Measurements from ENCODE around the gene SEPTIN5.

SEPTIN5 gene

DNA sequence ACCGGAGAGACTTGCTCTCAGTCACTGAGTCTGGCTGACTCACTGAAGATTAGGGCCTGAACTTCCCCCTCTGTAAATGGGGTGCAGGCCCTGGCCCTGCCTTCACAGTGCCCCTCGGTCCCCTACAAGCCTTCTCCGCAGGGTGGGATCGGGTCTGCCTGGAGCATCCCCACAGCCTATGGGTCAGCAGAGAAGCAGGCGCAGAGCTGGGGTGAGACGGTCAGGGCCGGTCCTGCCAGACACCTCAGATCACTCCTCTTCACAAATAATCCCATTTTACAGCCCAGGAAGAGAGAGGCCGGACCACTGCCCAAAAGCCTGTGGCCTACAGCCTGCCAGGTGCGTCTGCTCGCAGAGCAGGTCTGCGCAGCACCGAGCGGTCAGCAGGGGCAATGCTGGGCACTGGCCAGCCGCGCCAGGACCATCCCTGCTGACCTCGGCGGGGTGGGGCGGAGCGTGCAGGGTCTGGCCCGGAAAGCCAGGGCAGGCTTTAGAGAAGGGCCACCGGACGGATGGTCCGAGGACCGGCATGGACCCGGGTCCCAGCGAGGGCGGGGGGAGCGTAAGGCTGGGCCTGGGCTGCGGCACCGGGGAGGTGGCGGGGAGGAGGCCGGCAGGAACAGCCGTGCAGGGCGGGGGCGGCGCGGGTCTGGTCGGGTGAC is 522 bp upstream of the SEPTIN5 start:
- TF ChIP-seq SIN3A (IDR thresholded peaks at IDR 0.05; ENCODE audit: borderline replicate concordance, insufficient read depth, low read length) = no peak
- peak; percentile 6 for TF ChIP-seq FOXP2 (optimal IDR thresholded peaks at IDR 0.05; ENCODE audit: borderline replicate concordance, extremely low read depth, extremely low read length, insufficient read depth)
- no peak for TF ChIP-seq POLR2AphosphoS5 (IDR thresholded peaks at IDR 0.05; ENCODE audit: low read depth, low read length)

DNA sequence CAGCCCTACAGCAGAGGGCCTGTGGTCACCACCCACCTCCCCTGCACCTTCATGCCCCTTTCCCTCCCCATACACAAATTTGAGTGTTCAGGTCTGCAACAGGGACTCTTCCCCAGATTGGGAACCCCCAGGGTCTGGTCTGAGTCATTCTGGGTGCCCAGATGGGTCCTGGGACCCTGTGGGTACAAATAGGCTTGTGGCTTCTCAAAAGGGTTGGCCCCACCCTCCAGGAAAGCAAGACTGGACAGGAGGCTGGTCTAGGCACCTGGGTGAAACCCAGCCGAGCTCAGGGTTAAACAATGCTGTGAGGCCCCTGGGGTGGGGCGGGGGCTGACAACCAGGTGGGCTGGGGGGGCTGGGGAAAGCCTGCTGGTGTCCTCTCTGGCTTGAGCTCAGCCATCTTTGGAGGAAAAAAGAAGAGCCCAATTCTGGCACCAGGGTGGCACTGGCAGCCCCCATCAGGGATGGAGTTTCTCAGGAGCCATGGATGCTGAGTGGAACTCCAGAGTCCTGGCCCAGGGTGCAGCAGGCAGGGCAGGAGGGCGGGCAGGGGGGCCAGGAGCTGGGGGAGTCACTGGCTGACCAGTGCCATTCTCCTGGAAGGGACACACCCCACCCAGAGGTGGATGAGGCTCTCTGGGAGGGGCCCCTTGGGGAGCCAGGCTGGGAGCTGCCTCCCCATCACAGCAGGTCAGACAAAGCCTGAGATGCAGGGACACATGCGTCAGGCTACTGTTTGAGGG is 1.1 kb downstream of the SEPTIN5 start:
- TF ChIP-seq POLR2AphosphoS5 (IDR thresholded peaks at IDR 0.05; ENCODE audit: low read depth, low read length) (no peak), FOXP2 (optimal IDR thresholded peaks at IDR 0.05; ENCODE audit: borderline replicate concordance, extremely low read depth, extremely low read length, insufficient read depth) (no peak), TAF1 (IDR thresholded peaks at IDR 0.05; ENCODE audit: borderline replicate concordance, insufficient read depth, low read length) (no peak), SIN3A (IDR thresholded peaks at IDR 0.05; ENCODE audit: borderline replicate concordance, insufficient read depth, low read length) (no peak)
- TF ChIP-seq, protein P1, sequence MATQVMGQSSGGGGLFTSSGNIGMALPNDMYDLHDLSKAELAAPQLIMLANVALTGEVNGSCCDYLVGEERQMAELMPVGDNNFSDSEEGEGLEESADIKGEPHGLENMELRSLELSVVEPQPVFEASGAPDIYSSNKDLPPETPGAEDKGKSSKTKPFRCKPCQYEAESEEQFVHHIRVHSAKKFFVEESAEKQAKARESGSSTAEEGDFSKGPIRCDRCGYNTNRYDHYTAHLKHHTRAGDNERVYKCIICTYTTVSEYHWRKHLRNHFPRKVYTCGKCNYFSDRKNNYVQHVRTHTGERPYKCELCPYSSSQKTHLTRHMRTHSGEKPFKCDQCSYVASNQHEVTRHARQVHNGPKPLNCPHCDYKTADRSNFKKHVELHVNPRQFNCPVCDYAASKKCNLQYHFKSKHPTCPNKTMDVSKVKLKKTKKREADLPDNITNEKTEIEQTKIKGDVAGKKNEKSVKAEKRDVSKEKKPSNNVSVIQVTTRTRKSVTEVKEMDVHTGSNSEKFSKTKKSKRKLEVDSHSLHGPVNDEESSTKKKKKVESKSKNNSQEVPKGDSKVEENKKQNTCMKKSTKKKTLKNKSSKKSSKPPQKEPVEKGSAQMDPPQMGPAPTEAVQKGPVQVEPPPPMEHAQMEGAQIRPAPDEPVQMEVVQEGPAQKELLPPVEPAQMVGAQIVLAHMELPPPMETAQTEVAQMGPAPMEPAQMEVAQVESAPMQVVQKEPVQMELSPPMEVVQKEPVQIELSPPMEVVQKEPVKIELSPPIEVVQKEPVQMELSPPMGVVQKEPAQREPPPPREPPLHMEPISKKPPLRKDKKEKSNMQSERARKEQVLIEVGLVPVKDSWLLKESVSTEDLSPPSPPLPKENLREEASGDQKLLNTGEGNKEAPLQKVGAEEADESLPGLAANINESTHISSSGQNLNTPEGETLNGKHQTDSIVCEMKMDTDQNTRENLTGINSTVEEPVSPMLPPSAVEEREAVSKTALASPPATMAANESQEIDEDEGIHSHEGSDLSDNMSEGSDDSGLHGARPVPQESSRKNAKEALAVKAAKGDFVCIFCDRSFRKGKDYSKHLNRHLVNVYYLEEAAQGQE (IDR thresholded peaks at IDR 0.05; ENCODE audit: insufficient read depth in 1 of 2, low read depth in 2 of 2, low read length in 2 of 2) = no peak

DNA sequence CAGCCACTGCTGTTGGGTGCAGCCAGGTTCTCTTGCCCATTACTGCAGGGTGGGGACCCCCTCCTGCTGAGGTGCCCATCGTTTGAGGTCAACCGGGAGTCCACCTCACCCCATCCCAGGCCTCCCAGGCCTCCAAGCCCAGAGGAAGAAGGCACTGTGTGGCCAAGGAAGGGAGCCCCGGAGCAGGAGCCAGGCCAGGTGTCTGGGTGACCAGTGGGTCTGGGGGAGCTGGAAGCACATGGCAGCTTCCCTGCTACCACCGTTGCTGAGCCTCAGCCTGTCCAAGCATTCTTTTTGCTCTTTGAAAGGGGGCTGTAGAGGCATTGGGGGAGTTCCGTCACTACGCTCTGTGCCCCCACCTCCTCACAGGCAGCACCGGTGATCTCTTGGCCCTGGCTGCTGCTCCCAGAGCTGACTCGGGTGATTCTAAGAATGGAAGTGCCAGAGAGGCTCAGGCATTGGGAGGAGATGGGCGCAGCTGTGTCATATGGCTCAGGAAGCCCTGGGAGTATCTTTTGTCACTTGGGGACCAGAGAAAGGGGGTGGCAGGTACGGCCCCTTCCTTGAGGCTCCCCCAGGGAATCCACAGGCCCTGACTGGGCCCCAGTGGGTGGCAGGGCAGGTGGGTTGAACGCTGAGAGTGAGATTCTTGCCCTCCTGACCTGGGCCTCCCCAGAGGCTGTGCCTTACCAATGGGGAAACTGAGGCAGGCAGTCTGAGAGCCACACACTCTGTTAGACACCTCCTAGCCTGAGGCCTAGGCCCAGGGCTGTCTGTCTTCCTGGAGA is 1.9 kb downstream of the SEPTIN5 start:
- no peak for TF ChIP-seq TAF1 (IDR thresholded peaks at IDR 0.05; ENCODE audit: borderline replicate concordance, insufficient read depth, low read length)
- no peak for TF ChIP-seq SIN3A (IDR thresholded peaks at IDR 0.05; ENCODE audit: borderline replicate concordance, insufficient read depth, low read length)
- TF ChIP-seq FOXP2 (optimal IDR thresholded peaks at IDR 0.05; ENCODE audit: borderline replicate concordance, extremely low read depth, extremely low read length, insufficient read depth) = no peak
- no peak for TF ChIP-seq POLR2AphosphoS5 (IDR thresholded peaks at IDR 0.05; ENCODE audit: low read depth, low read length)
- TF ChIP-seq, protein P1 (IDR thresholded peaks at IDR 0.05; ENCODE audit: insufficient read depth in 1 of 2, low read depth in 2 of 2, low read length in 2 of 2) = no peak

DNA sequence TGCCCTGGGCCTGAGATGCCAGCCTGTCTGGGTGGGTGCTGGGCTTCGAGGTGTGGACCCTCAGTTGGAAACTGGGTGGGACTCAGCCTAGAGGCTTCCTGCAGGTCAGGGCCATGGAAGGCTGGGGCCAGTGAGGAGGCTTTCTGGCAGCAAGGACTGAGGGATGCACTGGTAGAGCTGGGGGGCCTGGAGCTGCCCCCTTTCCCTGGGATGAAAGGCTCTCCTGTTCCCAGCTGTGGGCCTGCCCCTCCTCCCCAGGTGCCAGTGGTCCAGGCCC is 2.5 kb downstream of the SEPTIN5 start:
- no peak for TF ChIP-seq SIN3A (IDR thresholded peaks at IDR 0.05; ENCODE audit: borderline replicate concordance, insufficient read depth, low read length)
- TF ChIP-seq POLR2AphosphoS5 (IDR thresholded peaks at IDR 0.05; ENCODE audit: low read depth, low read length) = no peak
- TF ChIP-seq, protein P1 (IDR thresholded peaks at IDR 0.05; ENCODE audit: insufficient read depth in 1 of 2, low read depth in 2 of 2, low read length in 2 of 2) = no peak
- no peak for TF ChIP-seq TAF1 (IDR thresholded peaks at IDR 0.05; ENCODE audit: borderline replicate concordance, insufficient read depth, low read length)
- TF ChIP-seq FOXP2 (optimal IDR thresholded peaks at IDR 0.05; ENCODE audit: borderline replicate concordance, extremely low read depth, extremely low read length, insufficient read depth) = no peak

DNA sequence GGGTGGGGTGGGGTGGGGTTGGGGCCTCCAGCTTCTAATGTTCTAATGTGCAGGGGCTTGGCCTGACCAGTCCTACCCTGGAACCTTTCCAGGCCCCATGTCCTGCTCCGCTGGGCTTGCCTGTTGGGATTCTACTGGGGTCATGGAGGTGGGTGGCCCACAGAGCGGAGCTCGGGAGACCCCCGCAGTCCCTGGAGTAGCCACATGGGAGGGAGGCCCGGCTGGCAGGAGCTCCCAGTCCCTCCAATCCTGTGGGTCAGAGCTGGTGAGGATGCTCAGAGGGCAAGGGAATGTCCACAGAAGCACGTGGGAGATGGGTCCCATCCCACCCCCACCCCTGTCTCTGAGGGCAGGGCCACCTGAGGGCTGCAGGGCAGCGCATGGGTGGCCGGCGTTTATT is 2.9 kb downstream of the SEPTIN5 start:
- TF ChIP-seq POLR2AphosphoS5 (IDR thresholded peaks at IDR 0.05; ENCODE audit: low read depth, low read length) (no peak), SIN3A (IDR thresholded peaks at IDR 0.05; ENCODE audit: borderline replicate concordance, insufficient read depth, low read length) (no peak), FOXP2 (optimal IDR thresholded peaks at IDR 0.05; ENCODE audit: borderline replicate concordance, extremely low read depth, extremely low read length, insufficient read depth) (no peak), TAF1 (IDR thresholded peaks at IDR 0.05; ENCODE audit: borderline replicate concordance, insufficient read depth, low read length) (no peak)
- TF ChIP-seq, protein P1 (IDR thresholded peaks at IDR 0.05; ENCODE audit: insufficient read depth in 1 of 2, low read depth in 2 of 2, low read length in 2 of 2) = no peak
